ENCODE results near the gene TMEM117. TPM values are rescaled to one million over a fixed set of nuclear protein-coding genes. Genes with fewer than 3 reads are reported as not detected.

TMEM117 gene
- 8.0 and 20.6 TPM in 2 replicates for total RNA-seq

DNA sequence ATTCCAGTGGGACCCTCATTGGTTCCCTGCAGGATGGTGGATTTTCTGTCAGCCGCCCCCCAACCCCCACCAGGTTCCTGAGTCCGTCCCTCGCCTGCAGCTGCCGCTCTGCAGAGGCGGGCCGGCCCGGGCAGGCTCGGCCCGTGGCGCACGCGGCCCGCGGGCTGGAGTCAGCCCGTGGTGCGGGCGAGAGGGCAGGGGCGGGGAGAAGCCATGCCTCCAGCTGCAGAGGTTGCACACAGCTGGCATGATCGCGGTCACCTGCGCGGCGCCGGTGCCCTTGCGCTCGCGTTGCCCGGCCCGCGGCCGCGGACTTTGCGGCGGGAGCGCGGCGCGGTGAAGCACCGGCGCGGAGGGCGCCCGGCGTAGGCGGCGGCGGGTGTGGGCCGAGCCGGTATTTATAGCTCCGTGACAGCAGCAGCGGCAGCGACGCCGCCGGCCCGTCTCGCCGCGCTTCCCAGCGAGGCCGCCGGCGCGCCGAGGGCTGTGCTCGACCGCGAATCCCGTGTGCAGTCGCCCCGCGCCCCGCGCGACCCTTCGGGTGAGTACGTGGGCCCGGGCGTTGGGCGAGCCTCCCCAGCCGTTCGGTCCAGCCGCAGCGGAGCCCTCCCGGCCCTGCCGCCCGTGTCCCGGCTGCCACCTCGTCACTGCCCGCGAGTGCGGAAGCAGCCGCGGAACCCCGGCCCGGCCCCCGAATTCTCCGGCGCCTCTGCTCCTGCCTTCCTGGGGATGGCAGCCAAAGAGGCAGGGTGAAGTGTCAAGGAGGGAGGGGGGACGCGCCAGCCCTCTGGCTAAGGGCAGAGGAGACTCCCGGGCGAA lies at the start of gene TMEM117:
TSS of gene TMEM117 (plus strand) at position 426 of the 819 bp plus-strand sequence.
- no peak for DNase-seq (ENCODE audit: low read depth)

DNA sequence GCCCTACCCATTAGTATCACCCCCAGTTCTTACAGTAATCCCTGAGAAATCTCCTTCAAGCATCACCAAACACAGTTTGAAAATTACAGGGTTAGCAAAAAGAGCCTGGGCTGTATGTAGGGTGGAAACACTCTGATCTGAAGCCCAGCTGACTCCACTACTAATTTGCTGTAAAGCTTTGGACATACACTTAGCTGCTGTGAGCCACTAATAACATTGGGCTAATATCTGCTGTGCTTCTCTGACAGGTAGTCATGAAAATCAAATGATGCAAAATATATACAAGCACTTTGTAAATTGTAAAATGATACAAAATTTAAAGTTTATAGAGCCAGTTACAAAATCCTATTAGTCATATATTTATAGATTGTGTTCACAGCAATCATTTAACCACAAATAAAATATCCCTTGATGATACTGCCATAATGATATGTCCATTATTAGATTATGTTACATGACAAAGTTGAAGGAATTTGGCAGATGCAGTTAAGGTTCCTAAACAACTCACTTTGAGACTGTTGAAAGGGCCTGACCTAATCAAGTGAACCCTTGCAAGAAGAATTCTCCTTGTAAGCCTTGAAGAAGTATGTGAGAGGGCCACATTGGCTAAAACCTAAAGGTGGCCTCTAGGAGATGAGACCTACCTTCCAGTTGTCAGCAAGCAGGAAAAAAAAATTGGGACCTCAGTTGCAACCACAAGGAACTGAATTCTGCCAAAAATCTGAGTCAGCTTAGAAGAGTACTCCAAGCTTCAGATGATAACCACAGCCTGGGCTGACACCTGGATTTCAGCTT lies 48.8 kb upstream of the TMEM117 start:
- no peak for DNase-seq (ENCODE audit: low read depth)

DNA sequence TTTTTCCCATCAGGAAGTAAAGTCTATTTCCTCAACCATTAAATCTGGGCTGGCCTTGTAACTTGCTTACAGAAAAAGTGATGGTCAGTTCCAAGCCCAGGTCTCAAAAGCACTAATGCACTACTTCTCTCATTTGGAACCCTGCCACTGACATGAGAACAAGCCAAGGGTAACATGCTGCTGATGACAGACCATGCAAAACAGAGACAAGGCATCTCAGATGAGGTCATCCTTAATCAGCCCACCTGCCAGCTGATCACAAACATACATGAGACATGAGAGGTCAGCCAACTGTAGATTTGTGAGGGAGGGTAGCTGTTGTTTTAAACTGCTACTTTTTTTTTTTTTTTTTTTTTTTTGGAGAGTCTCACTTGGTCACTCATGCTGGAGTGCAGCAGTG lies 45.9 kb upstream of the TMEM117 start:
- peak; percentile 42 for DNase-seq (ENCODE audit: low read depth)

DNA sequence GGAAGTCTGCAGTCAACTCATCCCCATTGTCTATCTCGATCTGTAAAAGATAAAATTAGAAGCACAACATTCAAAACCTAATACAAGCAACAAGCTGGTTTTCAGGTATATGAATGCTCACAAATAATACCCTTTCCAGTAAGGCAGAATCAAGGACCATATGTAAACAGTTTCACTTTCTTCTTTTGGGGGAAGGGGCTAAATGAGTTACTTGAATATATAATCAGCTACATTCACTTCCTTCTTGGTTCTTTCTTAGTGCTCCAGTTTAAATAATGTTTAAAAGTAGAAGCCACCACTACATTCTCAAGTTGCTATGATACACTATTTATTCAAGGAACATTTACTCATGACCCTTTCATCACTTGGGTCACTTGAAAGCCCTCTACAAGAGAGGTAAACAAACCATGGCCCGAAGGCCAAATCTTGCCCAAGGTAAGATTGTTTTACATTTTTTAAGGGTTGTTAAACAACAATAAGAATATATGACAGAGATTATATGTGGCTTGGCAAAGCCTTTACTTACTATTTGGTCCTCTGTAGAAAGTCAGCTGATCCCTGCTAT lies 40.1 kb upstream of the TMEM117 start:
- peak; percentile 94 for DNase-seq (ENCODE audit: low read depth)

DNA sequence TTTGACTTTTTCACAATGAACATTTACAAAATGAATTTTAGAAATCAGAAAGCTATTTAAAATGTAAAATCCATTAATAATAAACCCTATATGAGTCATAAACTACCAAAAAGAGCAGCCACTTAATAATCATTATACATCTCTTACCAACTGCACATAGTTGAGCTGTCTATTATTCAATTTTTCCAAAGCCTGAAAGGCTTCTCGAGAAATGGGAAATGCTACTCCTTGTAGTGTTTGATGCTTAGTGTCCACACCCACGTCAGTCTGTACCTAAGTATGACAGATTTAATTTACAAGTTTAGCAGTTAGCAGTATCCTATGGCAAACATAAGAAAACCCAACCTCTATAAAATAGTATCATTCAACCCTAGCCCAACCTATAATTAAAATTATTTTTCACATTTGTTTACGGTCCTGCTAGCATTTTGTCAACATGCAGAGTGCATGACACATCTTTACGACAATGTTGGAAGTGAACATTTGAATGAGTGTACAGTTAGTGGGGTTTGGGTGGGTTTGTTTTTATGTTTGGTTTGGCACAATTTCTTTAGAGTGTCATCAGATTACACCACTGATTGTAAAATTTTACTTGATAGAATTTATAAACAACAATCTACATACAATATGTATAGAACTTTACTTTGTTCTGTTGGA lies 38.2 kb upstream of the TMEM117 start:
- no peak for DNase-seq (ENCODE audit: low read depth)

DNA sequence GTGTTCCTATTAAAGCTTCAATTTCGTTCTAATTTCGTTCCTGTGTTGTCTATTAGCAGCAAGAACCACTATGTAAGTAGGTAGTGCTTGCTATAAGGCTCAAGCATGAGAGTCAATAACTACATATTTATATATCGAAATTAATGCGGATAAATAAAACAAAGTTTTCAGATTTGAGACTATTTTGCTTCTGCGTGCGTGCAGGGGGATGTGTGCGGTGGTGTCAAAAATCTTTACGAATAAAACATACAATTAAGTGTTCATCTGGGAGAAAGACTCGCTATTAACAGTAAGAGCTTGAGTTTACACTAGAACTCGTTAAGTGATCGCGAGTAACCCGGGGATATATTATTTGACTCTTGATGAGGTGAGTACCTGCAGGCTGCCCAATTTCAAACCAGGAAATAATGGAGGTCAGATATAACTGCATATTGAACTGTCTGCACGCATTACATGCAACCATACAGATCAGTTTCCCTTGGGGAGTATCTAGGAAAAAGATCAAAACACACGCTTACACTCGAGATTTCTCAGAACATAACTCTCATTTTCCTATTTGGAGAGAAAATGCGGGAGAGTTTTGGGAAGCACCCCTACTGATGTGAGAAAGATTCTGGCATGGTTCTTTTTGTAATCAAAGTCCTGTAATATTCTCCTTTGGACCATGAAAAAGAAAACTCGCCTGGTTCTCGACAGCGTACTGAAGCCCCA lies 30.6 kb upstream of the TMEM117 start:
- no peak for DNase-seq (ENCODE audit: low read depth)

DNA sequence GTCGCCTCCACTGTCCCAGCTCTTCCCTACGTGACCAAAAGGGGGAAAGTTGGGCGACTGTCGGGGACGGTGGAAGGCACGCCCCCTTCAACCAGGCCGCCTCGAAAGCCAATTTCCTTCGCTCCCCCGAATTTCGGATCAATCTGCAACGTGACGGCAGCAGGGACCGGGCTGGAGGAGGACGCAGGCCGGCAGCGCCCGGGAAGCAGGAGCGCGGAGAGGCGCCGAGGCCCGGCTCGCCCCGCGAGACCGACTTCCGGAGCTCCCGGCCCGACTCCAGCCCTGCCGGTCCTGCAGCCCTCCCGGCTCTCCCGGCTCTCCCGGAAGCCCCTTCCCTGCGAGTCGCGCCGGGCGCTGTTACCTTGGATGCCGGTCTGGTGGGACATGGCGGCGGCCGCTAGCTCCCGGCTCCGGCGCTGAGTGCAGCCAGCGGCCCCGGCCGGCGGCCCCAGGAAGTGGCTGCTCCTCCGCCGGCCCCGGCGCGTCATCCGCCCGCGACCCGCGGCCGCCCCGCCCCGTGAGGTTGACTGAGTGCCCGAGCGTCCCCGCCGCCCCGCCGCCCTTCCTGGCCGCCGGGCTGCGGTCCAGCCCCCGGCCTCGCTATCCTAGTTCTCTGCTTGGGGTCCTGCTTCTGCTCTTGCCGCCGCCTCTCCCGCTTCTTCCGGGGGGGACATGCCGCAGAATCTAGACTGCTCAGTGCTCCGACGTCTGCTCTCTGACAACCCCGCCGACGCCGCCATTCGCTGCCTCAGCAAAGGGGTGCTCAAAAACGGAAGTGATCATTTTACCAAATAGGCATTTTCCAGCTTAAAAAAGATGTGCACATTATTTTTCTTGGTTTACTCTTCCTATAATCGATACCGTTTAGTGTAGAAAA lies 29.8 kb upstream of the TMEM117 start, which contains the start of gene TWF1:
TSS of gene TWF1 (minus strand) at position 458 of the 877 bp plus-strand sequence. CDS start at position 386, 72 bp downstream.
- peak; percentile 26 for DNase-seq (ENCODE audit: low read depth)

DNA sequence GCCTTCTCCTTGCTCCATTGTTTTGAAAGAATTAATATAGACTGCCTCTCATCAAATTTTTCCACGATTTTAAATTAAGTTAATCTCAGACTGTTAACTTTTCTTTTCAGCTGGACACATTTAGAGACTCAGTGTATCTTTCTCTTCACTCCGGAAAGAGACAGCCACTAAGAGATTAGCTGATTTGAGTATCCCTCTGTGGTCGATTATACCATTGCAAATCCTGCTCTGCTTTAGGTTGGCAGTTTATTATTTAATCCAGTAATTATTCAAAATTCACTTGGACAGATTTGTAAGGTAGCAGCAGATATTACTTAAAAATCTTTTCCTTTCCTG lies 29.2 kb upstream of the TMEM117 start:
- no peak for DNase-seq (ENCODE audit: low read depth)

DNA sequence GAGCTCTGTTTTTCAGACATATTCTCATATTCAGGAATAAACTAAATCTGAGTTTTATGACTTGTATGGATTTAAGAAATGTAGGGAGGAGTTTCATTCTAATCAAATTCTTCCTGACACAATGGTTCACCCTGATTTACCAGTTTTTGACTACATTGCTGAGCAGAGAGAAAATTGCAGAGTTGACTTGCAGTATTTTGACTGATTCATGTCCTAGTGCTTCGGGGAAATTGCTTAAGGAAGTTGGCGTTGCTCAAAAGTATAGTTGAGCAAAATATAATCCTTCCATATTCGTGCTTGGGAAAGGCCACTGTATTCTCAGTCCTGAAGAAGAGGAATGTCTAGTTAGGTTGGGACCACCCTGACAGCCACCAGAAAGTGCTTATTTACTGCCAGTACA lies 28.5 kb upstream of the TMEM117 start:
- DNase-seq (ENCODE audit: low read depth) = no peak

DNA sequence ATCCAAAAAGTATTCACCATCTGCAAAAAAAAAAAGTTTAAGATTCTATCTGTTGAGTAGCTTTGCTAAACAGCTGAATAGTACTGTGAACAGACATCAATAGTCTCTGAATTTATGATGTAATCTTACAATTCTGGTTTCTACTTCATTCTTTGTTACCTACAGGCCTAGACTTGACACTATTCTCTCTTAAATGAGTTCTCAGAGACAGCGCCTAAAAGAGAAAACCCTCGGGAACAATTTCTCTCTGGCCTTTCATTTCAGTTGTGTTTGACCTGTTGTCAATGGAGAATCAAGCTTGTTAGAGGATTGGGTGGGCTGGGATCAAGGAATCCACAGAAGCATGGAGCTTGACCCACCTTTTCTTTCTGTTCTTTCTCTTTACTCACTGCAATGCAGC lies 23.8 kb upstream of the TMEM117 start:
- DNase-seq (ENCODE audit: low read depth) = no peak

DNA sequence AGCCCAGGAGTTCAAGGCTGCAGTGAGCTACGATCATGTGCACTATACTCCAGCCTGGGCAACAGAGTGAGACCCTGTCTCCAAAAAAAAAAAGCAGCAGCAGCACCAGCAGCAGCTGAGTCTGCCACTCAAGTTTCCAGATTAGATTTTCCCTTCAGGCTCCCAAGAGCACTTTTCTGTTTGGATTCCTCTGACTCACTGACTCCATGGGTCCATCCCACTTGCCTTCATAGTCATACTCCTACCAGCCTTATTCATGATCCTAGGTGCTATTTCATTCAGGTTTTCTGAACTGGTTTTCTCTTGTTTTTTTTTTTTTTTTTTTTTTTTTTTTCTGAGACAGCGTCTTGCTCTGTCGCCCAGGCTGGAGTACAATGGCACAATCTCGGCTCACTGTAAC lies 23.0 kb upstream of the TMEM117 start:
- peak; percentile 30 for DNase-seq (ENCODE audit: low read depth)

DNA sequence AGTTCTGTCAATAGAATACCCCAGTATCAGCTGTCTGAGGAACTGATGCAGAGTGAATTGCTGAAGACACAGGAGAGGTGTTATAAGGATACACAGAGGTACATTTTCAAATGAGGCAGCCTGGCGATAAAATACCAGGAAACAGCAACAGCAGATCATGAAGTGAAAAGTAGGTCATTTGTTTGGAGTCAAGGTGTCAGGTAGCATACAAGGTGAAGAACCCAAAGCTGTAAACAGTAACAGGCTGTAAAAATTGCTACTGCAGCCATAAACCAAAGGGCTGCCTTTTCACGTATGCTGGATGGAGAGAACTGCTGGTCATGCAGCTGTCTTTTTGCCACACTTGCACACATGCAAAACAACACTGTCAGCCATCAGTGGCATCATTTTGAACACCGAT lies 20.5 kb upstream of the TMEM117 start:
- DNase-seq (ENCODE audit: low read depth) = no peak

DNA sequence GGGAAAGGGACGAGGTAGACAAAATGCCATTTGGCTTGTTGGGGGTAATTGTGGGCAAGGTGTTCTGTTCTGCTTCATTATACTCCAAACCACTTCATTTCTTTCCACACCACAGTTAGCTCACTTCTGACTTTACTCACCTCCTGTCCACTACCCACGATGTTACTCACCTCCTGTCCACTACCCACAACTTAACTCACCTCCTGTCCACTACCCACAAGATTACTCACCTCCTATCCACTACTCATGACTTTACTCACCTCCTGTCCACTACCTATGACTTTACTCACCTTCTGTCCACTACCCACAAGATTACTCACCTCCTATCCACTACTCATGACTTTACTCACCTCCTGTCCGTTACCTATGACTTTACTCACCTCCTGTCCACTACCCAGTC lies 19.7 kb upstream of the TMEM117 start:
- DNase-seq (ENCODE audit: low read depth) = peak; percentile 62

DNA sequence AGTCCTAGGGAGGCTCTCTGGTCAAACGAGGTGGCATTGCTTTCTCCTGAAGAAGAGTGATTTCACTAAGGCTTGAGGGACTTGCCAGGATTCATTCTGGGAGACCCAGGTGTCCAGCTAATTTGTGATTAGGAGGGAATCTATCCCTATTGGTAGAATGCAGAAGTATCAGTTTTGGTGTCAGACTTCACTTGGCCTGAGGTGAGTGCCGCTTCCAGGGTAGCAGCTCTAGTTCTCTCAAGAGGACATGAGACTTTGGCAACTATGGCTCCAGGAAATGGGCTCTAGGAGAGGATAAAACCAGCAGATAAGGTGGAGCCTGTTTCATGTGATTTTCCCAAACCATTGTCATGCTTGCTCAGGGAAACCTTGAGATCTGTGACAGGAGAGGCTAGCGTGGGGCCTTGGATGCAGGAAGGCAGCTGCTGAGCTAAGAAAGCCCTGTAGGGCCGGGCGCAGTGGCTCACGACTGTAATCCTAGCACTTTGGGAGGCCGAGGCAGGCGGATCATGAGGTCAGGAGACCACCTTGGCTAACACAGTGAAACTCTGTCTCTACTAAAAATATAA lies 11.6 kb upstream of the TMEM117 start:
- DNase-seq (ENCODE audit: low read depth) = no peak

DNA sequence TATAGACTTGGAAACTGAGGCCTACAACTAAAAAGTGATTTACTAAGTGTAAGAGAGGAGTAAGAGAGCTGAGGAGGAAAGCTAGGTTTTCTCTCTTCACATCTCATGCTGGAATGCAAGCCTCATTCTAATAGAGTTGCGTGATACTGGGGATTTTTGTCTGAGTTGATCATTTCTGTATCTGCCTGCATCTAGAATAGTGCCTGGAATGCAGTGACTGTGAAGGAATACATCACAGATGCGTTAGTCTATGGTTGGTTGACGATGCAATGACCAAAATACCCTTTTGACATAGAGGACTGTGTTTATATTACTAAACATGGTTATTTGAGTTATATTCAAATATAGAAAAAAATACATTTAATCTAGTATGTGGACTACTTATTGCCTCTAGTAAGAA lies 9.2 kb upstream of the TMEM117 start:
- DNase-seq (ENCODE audit: low read depth) = peak; percentile 44

DNA sequence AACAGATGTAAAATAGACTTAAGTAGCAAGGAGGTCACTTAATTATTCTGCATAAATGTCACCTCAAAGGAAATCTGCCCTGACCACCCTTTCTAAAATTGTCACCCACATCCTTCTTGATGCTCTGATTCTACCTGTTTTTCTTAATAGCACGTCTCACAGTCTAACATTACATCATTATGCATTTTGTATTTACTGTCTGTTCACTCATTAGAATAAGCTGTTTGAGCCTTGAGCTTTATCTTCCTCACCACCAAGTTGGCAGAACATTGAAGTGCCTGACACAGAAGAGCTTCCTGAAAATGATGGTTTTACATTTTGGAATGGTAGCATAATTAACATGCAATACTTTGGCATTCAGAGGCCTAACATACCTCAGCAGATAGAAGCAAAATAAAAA lies 8.8 kb upstream of the TMEM117 start:
- no peak for DNase-seq (ENCODE audit: low read depth)

DNA sequence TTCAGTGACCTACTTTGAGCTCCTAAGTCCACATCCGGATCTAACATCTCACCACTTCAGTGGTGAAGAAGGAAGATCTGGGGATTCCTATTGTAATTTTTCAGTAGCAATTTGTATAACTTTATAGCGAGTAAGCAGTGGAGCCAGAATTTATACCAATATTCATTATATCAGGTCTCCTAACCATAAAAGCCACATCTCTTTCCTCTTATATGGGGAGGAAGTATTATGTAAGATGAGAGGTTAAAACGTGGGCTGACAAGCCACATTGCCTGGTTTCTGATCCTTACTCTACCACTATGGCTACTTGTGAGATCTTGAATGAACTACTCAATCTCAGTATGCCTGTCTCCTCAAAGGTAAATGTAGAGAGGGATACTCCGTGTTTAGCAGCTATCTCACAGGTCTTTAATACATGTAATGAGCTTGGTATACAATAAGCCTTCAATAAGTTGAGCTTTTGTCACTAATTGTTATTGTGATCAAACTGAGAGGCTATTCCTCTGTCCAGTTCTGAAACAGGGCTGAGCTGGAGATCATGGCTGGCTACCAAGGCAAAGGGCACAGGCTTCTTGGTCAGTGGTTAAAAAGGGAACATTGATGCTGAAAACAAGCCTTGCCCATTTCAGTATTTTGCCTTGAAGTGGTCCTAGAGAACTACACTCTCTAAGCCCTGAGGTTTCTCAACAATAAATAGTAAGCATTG lies 3.3 kb upstream of the TMEM117 start:
- no peak for DNase-seq (ENCODE audit: low read depth)

DNA sequence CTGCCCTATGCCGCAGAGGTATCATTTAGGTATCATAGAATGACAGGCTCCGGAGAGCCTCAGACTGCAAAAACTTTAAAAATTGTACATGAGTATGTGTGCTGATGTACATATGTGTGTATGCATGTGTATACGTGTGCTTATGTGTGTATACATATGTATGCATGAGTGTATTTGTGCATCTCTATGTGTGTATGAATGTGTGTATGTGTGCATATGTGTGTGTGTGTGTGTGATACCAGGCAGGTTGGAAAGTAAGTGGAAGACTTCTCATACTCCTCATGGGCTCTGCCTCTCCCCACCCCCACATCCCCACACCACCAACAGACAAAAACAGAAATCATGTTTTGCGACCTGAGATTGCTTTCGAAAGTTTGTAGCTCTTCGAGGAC lies 621 bp upstream of the TMEM117 start:
- DNase-seq (ENCODE audit: low read depth) = no peak

DNA sequence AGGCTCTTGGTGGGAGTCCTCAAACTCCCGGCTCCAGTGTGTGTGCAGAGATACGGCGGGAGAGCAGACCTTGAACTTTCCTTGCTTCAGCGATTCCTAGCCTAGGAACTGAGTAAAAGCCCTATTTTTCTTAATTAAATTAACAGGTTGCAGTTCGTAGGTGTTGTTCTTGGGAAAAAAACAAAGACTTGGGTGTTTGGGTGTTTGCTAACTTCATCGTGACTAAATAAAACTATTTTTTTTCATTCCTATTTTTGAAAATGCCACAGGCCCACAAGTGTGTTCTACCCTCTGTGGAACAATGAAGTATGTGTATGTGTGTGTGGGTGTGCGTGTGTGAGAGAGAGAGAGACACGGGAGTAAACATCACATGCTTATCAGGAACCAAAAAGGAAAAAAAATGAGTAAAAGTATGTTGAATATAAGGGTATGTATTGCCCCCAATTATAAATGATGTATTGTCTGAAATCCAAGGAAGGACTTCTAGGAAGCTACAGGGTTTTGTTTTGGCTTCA lies 651 bp downstream of the TMEM117 start:
- peak; percentile 47 for DNase-seq (ENCODE audit: low read depth)

Data from renal cortical epithelial cell (primary cell).